ENCODE data around the gene CD19.

The CD19 gene

GRCh38 chr16:28910086-28911031 lies 21.4 kb upstream of the CD19 start:
- Histone ChIP-seq H3K4me3 (ENCODE audit: low read depth, low read length) (no peak overlapping the region), H3K9me3 (ENCODE audit: control insufficient read depth, insufficient read depth, low read length) (no peaks in the 10 kb centered on the region), H3K27ac (ENCODE audit: low read depth, low read length) (no peak overlapping the region), H3K36me3 (ENCODE audit: control insufficient read depth, insufficient read depth, low read length) (peaks cover 34% of the 10 kb centered on the region), H3K4me1 (ENCODE audit: control insufficient read depth, insufficient read depth, low read length) (no peaks in the 10 kb centered on the region), H3K27me3 (ENCODE audit: control insufficient read depth, insufficient read depth, low read length) (no peaks in the 10 kb centered on the region), H3K9ac (ENCODE audit: low read depth, low read length) (no peak overlapping the region)

GRCh38 chr16:28912558-28912957 lies 19.2 kb upstream of the CD19 start:
- Histone ChIP-seq H3K9me3 (ENCODE audit: control insufficient read depth, insufficient read depth, low read length) (no peaks in the 10 kb centered on the region), H3K4me1 (ENCODE audit: control insufficient read depth, insufficient read depth, low read length) (no peaks in the 10 kb centered on the region), H3K36me3 (ENCODE audit: control insufficient read depth, insufficient read depth, low read length) (peaks cover 40% of the 10 kb centered on the region), H3K4me3 (ENCODE audit: low read depth, low read length) (no peak overlapping the region), H3K27me3 (ENCODE audit: control insufficient read depth, insufficient read depth, low read length) (no peaks in the 10 kb centered on the region), H3K9ac (ENCODE audit: low read depth, low read length) (no peak overlapping the region), H3K27ac (ENCODE audit: low read depth, low read length) (no peak overlapping the region)

GRCh38 chr16:28913946-28914724 lies 17.6 kb upstream of the CD19 start:
- Histone ChIP-seq H3K4me1 (ENCODE audit: control insufficient read depth, insufficient read depth, low read length) (no peaks in the 10 kb centered on the region), H3K27me3 (ENCODE audit: control insufficient read depth, insufficient read depth, low read length) (no peaks in the 10 kb centered on the region), H3K9ac (ENCODE audit: low read depth, low read length) (no peak overlapping the region), H3K9me3 (ENCODE audit: control insufficient read depth, insufficient read depth, low read length) (no peaks in the 10 kb centered on the region), H3K4me3 (ENCODE audit: low read depth, low read length) (no peak overlapping the region), H3K36me3 (ENCODE audit: control insufficient read depth, insufficient read depth, low read length) (peaks cover 39% of the 10 kb centered on the region), H3K27ac (ENCODE audit: low read depth, low read length) (no peak overlapping the region)

- Histone ChIP-seq H3K36me3 (ENCODE audit: control insufficient read depth, insufficient read depth, low read length) (peaks cover 45% of the 10 kb centered on the region), H3K4me1 (ENCODE audit: control insufficient read depth, insufficient read depth, low read length) (no peaks in the 10 kb centered on the region)
Measured at GRCh38 chr16:28915181-28915580, 16.6 kb upstream of the CD19 start.

GRCh38 chr16:28917095-28917494 lies 14.7 kb upstream of the CD19 start:
- Histone ChIP-seq H3K27me3 (ENCODE audit: control insufficient read depth, insufficient read depth, low read length) (no peaks in the 10 kb centered on the region), H3K9me3 (ENCODE audit: control insufficient read depth, insufficient read depth, low read length) (no peaks in the 10 kb centered on the region), H3K4me3 (ENCODE audit: low read depth, low read length) (no peak overlapping the region), H3K9ac (ENCODE audit: low read depth, low read length) (no peak overlapping the region), H3K36me3 (ENCODE audit: control insufficient read depth, insufficient read depth, low read length) (peaks cover 35% of the 10 kb centered on the region), H3K27ac (ENCODE audit: low read depth, low read length) (no peak overlapping the region), H3K4me1 (ENCODE audit: control insufficient read depth, insufficient read depth, low read length) (no peaks in the 10 kb centered on the region)

More at GRCh38 chr16:28915181-28915580, 16.6 kb upstream of the CD19 start:
- no peaks in the 10 kb centered on the region for H3K9me3 ChIP-seq (ENCODE audit: control insufficient read depth, insufficient read depth, low read length)
- H3K27me3 ChIP-seq (ENCODE audit: control insufficient read depth, insufficient read depth, low read length) = no peaks in the 10 kb centered on the region
- no peak overlapping the region for H3K27ac ChIP-seq (ENCODE audit: low read depth, low read length)
- H3K9ac ChIP-seq (ENCODE audit: low read depth, low read length) = no peak overlapping the region
- no peak overlapping the region for H3K4me3 ChIP-seq (ENCODE audit: low read depth, low read length)

- H3K4me3 ChIP-seq (ENCODE audit: low read depth, low read length) = no peak overlapping the region
- H3K27ac ChIP-seq (ENCODE audit: low read depth, low read length) = no peak overlapping the region
- H3K9me3 ChIP-seq (ENCODE audit: control insufficient read depth, insufficient read depth, low read length) = no peaks in the 10 kb centered on the region
- H3K9ac ChIP-seq (ENCODE audit: low read depth, low read length) = no peak overlapping the region
- H3K36me3 ChIP-seq (ENCODE audit: control insufficient read depth, insufficient read depth, low read length) = peaks cover 30% of the 10 kb centered on the region
- H3K27me3 ChIP-seq (ENCODE audit: control insufficient read depth, insufficient read depth, low read length) = no peaks in the 10 kb centered on the region
- H3K4me1 ChIP-seq (ENCODE audit: control insufficient read depth, insufficient read depth, low read length) = 0 out of 2 replicates have a peak, but pooled peaks cover 3% of the 10 kb centered on the region
Measured at GRCh38 chr16:28918698-28919097, 13.1 kb upstream of the CD19 start.

GRCh38 chr16:28923231-28923587 lies 8.6 kb upstream of the CD19 start:
- peaks cover 3% of the 10 kb centered on the region; the same call in 1 of the 2 replicates for H3K4me1 ChIP-seq (ENCODE audit: control insufficient read depth, insufficient read depth, low read length)
- no peak overlapping the region for H3K27ac ChIP-seq (ENCODE audit: low read depth, low read length)
- no peaks in the 10 kb centered on the region for H3K9me3 ChIP-seq (ENCODE audit: control insufficient read depth, insufficient read depth, low read length)
- H3K9ac ChIP-seq (ENCODE audit: low read depth, low read length) = no peak overlapping the region
- no peak overlapping the region for H3K4me3 ChIP-seq (ENCODE audit: low read depth, low read length)
- H3K36me3 ChIP-seq (ENCODE audit: control insufficient read depth, insufficient read depth, low read length) = peaks cover 13% of the 10 kb centered on the region
- H3K27me3 ChIP-seq (ENCODE audit: control insufficient read depth, insufficient read depth, low read length) = no peaks in the 10 kb centered on the region

- H3K27ac ChIP-seq (ENCODE audit: low read depth, low read length) = peak overlapping the region; percentile 76
Measured at GRCh38 chr16:28923652-28924398, 7.9 kb upstream of the CD19 start.

GRCh38 chr16:28924399-28924761 lies 7.4 kb upstream of the CD19 start:
- Histone ChIP-seq H3K4me3 (ENCODE audit: low read depth, low read length) (peak overlapping the region; percentile 88), H3K27me3 (ENCODE audit: control insufficient read depth, insufficient read depth, low read length) (no peaks in the 10 kb centered on the region), H3K9me3 (ENCODE audit: control insufficient read depth, insufficient read depth, low read length) (no peaks in the 10 kb centered on the region), H3K36me3 (ENCODE audit: control insufficient read depth, insufficient read depth, low read length) (peaks cover 4% of the 10 kb centered on the region), H3K4me1 (ENCODE audit: control insufficient read depth, insufficient read depth, low read length) (peaks cover 3% of the 10 kb centered on the region; the same call in 1 of the 2 replicates), H3K9ac (ENCODE audit: low read depth, low read length) (peak overlapping the region; percentile 10; the same call in 1 of the 2 replicates), H3K27ac (ENCODE audit: low read depth, low read length) (peak overlapping the region; percentile 76)

More at GRCh38 chr16:28923652-28924398, 7.9 kb upstream of the CD19 start:
- H3K27me3 ChIP-seq (ENCODE audit: control insufficient read depth, insufficient read depth, low read length) = no peaks in the 10 kb centered on the region
- no peaks in the 10 kb centered on the region for H3K9me3 ChIP-seq (ENCODE audit: control insufficient read depth, insufficient read depth, low read length)
- peak overlapping the region; percentile 10; the same call in 1 of the 2 replicates for H3K9ac ChIP-seq (ENCODE audit: low read depth, low read length)
- H3K4me3 ChIP-seq (ENCODE audit: low read depth, low read length) = peak overlapping the region; percentile 88
- peaks cover 10% of the 10 kb centered on the region for H3K36me3 ChIP-seq (ENCODE audit: control insufficient read depth, insufficient read depth, low read length)
- peaks cover 3% of the 10 kb centered on the region; the same call in 1 of the 2 replicates for H3K4me1 ChIP-seq (ENCODE audit: control insufficient read depth, insufficient read depth, low read length)

- no peaks in the 10 kb centered on the region for H3K27me3 ChIP-seq (ENCODE audit: control insufficient read depth, insufficient read depth, low read length)
- H3K4me1 ChIP-seq (ENCODE audit: control insufficient read depth, insufficient read depth, low read length) = peaks cover 3% of the 10 kb centered on the region; the same call in 1 of the 2 replicates
- no peaks in the 10 kb centered on the region; the same call in 1 of the 2 replicates for H3K36me3 ChIP-seq (ENCODE audit: control insufficient read depth, insufficient read depth, low read length)
- peak within 1 kb of the TSS; percentile 100 for H3K27ac ChIP-seq (ENCODE audit: low read depth, low read length)
- peak within 1 kb of the TSS; percentile 97 for H3K9ac ChIP-seq (ENCODE audit: low read depth, low read length)
- peak within 1 kb of the TSS; percentile 88 for H3K4me3 ChIP-seq (ENCODE audit: low read depth, low read length)
- H3K9me3 ChIP-seq (ENCODE audit: control insufficient read depth, insufficient read depth, low read length) = no peaks in the 10 kb centered on the region
Measured at GRCh38 chr16:28924762-28925385, 6.9 kb upstream of the CD19 start, which contains the start of gene RABEP2. TSS of gene RABEP2 (minus strand) at chr16:28925238. CDS start at chr16:28925163, 75 bp downstream.

Data from HUES48 (cell line).